ENCODE measurements around the gene B3GALT4. TPM values are rescaled to one million over a fixed set of nuclear protein-coding genes. Genes with fewer than 3 reads are reported as not detected.

Gene B3GALT4
- total and polyA plus RNA-seq, 2 of the 13 experiments (the other 11 are each of a cell fraction or from before 2014, with no cell fraction given), result 0.04 to 0.27 TPM

DNA sequence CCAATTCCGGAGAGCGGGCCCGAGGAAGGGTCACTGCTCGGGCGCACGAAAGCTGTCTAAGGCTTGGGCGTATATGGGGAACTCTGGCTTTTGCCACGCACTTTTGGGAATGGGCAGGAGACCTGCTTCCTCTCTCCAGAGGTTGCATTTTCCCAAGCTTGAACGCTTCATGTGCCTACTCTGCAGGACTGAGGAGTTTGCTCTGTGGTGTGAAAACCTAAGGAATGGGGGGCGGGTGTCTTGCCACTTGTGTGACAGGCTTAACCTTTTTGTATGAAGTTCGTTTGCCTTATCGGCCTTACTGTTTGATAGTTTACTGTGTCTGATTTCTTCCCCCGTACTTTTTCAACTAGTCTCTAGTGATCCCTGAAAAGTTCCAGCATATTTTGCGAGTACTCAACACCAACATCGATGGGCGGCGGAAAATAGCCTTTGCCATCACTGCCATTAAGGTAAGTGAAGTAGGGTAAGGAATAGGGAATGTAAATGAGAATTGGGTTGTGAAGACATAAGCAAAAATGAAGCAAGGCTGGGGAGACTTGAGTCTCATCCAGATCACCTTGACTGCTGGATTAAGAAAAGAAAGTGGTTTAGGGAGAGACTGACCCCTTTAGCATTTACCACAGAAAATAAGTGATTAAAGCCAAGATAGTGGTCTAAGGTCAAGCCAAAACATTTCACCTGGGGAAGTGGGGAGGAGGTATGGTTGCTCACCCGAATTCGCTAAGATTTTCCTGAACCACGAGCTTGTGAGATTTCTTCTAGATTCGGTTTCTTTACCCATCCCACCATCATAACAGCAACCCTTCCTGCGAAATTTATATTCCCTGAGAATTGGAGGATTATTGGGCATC is 4.4 kb upstream of the B3GALT4 start:
- H3K79me2 ChIP-seq (ENCODE audit: insufficient read depth, low read length), result peaks cover 46% of the 10 kb centered on the region
- peak overlapping the region; percentile 89 for H3K4me2 ChIP-seq (ENCODE audit: low read depth, low read length)
- peak overlapping the region; percentile 95 for H3K9ac ChIP-seq (ENCODE audit: insufficient read depth, low read depth, low read length)
- peaks cover 48% of the 10 kb centered on the region for H3K4me1 ChIP-seq (ENCODE audit: insufficient read depth, low read length)
- peak overlapping the region; percentile 95 for H3K27ac ChIP-seq (ENCODE audit: extremely low read length, insufficient read depth, low read length)
- no peaks in the 10 kb centered on the region; a peak in 1 of 5 replicates for H3K27me3 ChIP-seq (ENCODE audit: control insufficient read depth in 1 of 2, insufficient read depth in 2 of 2, low read length in 2 of 2)
- H2AFZ ChIP-seq (ENCODE audit: low read length), result no peak overlapping the region
- BruUV-seq (replicated peaks), result TSS peak; percentile 77
- peak overlapping the region; percentile 75 to 89 (median 80) for H3K4me3 ChIP-seq (replicated peaks in 1 of 3; ENCODE audit: insufficient read depth in 1 of 3, low read depth in 2 of 3, low read length in 3 of 3)
- in situ Hi-C loops (cut with HindIII; ENCODE audit: extremely low pct_ligation_motif_present, low pct_unique_long_range_greater_than_20kb), result no loop called here
- peaks cover 24 to 55% of the 10 kb centered on the region in 2 experiments for H3K36me3 ChIP-seq (replicated peaks in 1 of 2; ENCODE audit: control insufficient read depth in 1 of 2, insufficient read depth in 2 of 2, low read length in 2 of 2)
- ChIA-PET CTCF (ENCODE audit: low intra/inter-chr PET ratio, low total read pairs) (no interaction called here), POLR2A (interaction anchor here (0.7 to 3.9 kb wide), 29 partner anchors 9 to 1095 kb away, joined by 3 to 94 read pairs (median 8); partner anchors contain the start of genes CUTA, HSD17B8, PFDN6 and PHF1)
- H3K9me3 ChIP-seq (ENCODE audit: low read length), result no peaks in the 10 kb centered on the region
- 3% methylated on average over 16 of the region's 22 CpGs for WGBS (ENCODE audit: low lambda C conversion rate)
- FAIRE-seq, result no peak
- DNase-seq (ENCODE audit: low spot score), result no peak
- peaks cover 33% of the 10 kb centered on the region for H4K20me1 ChIP-seq (ENCODE audit: insufficient read depth, low read length)
- peak; percentile 47 for ATAC-seq
- intact Hi-C loops (cut with micrococcal nuclease; ENCODE audit: unreplicated experiment), result loop anchor here (5.0 kb wide), 1 partner anchor 40 kb away; the partner anchor contains the start of gene TAPBP
- peak; percentile 67; the same call in 1 of the 2 replicates for TF ChIP-seq YEATS2 (CRISPR knock-in tag; IDR thresholded peaks at IDR 0.05; ENCODE audit: borderline replicate concordance)
- TF ChIP-seq RBFOX2 (IDR thresholded peaks at IDR 0.05; ENCODE audit: low read depth, low read length), result peak; percentile 66
- 0 out of 2 replicates have a peak, but pooled peaks have one; percentile 10 for TF ChIP-seq ZBTB38 (CRISPR knock-in tag; IDR thresholded peaks at IDR 0.05)
- no peak for TF ChIP-seq CBFB (CRISPR knock-in tag; IDR thresholded peaks at IDR 0.05)
- peak; percentile 40; the same call in 1 of the 2 replicates for TF ChIP-seq NFATC3 (CRISPR knock-in tag; IDR thresholded peaks at IDR 0.05)
- 0 out of 2 replicates have a peak, but pooled peaks have one; percentile 12 for TF ChIP-seq KLF11 (CRISPR knock-in tag; IDR thresholded peaks at IDR 0.05)
- peak; percentile 4; the same call in 1 of the 2 replicates for TF ChIP-seq EED (CRISPR knock-in tag; IDR thresholded peaks at IDR 0.05)
- TF ChIP-seq GLI4 (CRISPR knock-in tag; IDR thresholded peaks at IDR 0.05; ENCODE audit: borderline replicate concordance), result no peak
- TF ChIP-seq ZNF264 (CRISPR knock-in tag; IDR thresholded peaks at IDR 0.05), result no peak
- TF ChIP-seq ZNF383 (CRISPR knock-in tag; IDR thresholded peaks at IDR 0.05; ENCODE audit: borderline replicate concordance), result 0 out of 2 replicates have a peak, but pooled peaks have one; percentile 38
- 0 out of 2 replicates have a peak, but pooled peaks have one; percentile 71 for TF ChIP-seq PBX3 (CRISPR knock-in tag; IDR thresholded peaks at IDR 0.05; ENCODE audit: borderline replicate concordance)
- TF ChIP-seq ZIK1 (CRISPR knock-in tag; IDR thresholded peaks at IDR 0.05; ENCODE audit: borderline replicate concordance, low read depth), result peak; percentile 45; the same call in 1 of the 2 replicates
- 0 out of 2 replicates have a peak, but pooled peaks have one; percentile 5 for TF ChIP-seq ZFP82 (CRISPR knock-in tag; IDR thresholded peaks at IDR 0.05; ENCODE audit: borderline replicate concordance)
- TF ChIP-seq ARHGAP35 (CRISPR knock-in tag; IDR thresholded peaks at IDR 0.05; ENCODE audit: borderline replicate concordance), result 0 out of 2 replicates have a peak, but pooled peaks have one; percentile 2
- no peak for TF ChIP-seq SYNCRIP (IDR thresholded peaks at IDR 0.05; ENCODE audit: insufficient read depth, low read depth, low read length)
- TF ChIP-seq ZNF615 (CRISPR knock-in tag; IDR thresholded peaks at IDR 0.05; ENCODE audit: borderline replicate concordance), result 0 out of 2 replicates have a peak, but pooled peaks have one; percentile 10
